Stimulated activated memory B cell treated with anti-CD40 and anti-IgM and Interleukin-4, amounts not matched to agents 10 μg/mL and 1 μg/mL and 100 μg/mL, for 72 hours (primary cell): ENCODE results near the gene ZNF273.
A peak's percentile ranks its signal among the peaks of the same experiment; 100 is the strongest.
"Not testable (repeated sequence)": the region's sequence is repeated elsewhere in the genome, so short reads cannot be mapped to it uniquely, and the experiment has no call there.

Source experiments
- ATAC-seq: fragments of 150-1000 bp; cut with Tn5 transposase; 2 replicates; pipeline ENCODE4 v1.10.0; 2021
- H3K27ac Mint-ChIP-seq: one replicate; pipeline ENCODE4 v1.8.0; 2022; ENCODE audit warnings: mild to moderate bottlenecking, mixed read lengths
- H3K27me3 Mint-ChIP-seq: one replicate; pipeline ENCODE4 v1.8.0; 2022; ENCODE audit warnings: mixed read lengths
- H3K36me3 Mint-ChIP-seq: one replicate; pipeline ENCODE4 v1.8.0; 2022; ENCODE audit warnings: mixed read lengths
- H3K4me1 Mint-ChIP-seq: one replicate; pipeline ENCODE4 v1.8.0; 2022; ENCODE audit warnings: mixed read lengths
- H3K4me3 Mint-ChIP-seq: one replicate; pipeline ENCODE4 v1.8.0; 2022; ENCODE audit warnings: mild to moderate bottlenecking, moderate library complexity, mixed read lengths
- H3K9me3 Mint-ChIP-seq: one replicate; pipeline ENCODE4 v1.8.0; 2022; ENCODE audit warnings: mixed read lengths

The ZNF273 gene

GRCh38 chr7:64892666-64893309, 10.3 kb upstream of the ZNF273 start:
- Mint-ChIP-seq H3K4me1 (peaks cover 11% of the 10 kb centered on the region), H3K4me3 (no peak overlapping the region), H3K27ac (no peak overlapping the region), H3K36me3 (no peaks in the 10 kb centered on the region), H3K27me3 (peaks cover 22% of the 10 kb centered on the region), H3K9me3 (no peaks in the 10 kb centered on the region)
- ATAC-seq: no peak

- H3K27ac Mint-ChIP-seq: no peak overlapping the region
- H3K4me3 Mint-ChIP-seq: no peak overlapping the region
- no peak for ATAC-seq
- H3K36me3 Mint-ChIP-seq: no peaks in the 10 kb centered on the region
- peaks cover 16% of the 10 kb centered on the region for H3K27me3 Mint-ChIP-seq
- peaks cover 5% of the 10 kb centered on the region for H3K4me1 Mint-ChIP-seq
- no peaks in the 10 kb centered on the region for H3K9me3 Mint-ChIP-seq
Observed at GRCh38 chr7:64893401-64893800, 9.7 kb upstream of the ZNF273 start.

GRCh38 chr7:64902461-64902805, 640 bp upstream of the ZNF273 start:
- ATAC-seq, H3K9me3 Mint-ChIP-seq, H3K27me3 Mint-ChIP-seq, H3K36me3 Mint-ChIP-seq: not testable (repeated sequence)
- H3K4me3 Mint-ChIP-seq: peak overlapping the region; percentile 94
- H3K4me1 Mint-ChIP-seq: peaks cover 45% of the 10 kb centered on the region
- H3K27ac Mint-ChIP-seq: peak overlapping the region; percentile 92

GRCh38 chr7:64904008-64904407, 935 bp downstream of the ZNF273 start:
- peak overlapping the region; percentile 92 for H3K27ac Mint-ChIP-seq
- H3K27me3 Mint-ChIP-seq: no peaks in the 10 kb centered on the region
- H3K4me1 Mint-ChIP-seq: peaks cover 57% of the 10 kb centered on the region
- no peaks in the 10 kb centered on the region for H3K36me3 Mint-ChIP-seq
- ATAC-seq: no peak
- no peaks in the 10 kb centered on the region for H3K9me3 Mint-ChIP-seq
- peak overlapping the region; percentile 94 for H3K4me3 Mint-ChIP-seq

GRCh38 chr7:64905133-64905532, 2.1 kb downstream of the ZNF273 start:
- Mint-ChIP-seq H3K36me3 (peaks cover 5% of the 10 kb centered on the region), H3K9me3 (no peaks in the 10 kb centered on the region), H3K4me1 (peaks cover 68% of the 10 kb centered on the region), H3K27ac (no peak overlapping the region), H3K4me3 (no peak overlapping the region), H3K27me3 (no peaks in the 10 kb centered on the region)
- ATAC-seq: no peak

GRCh38 chr7:64905547-64905946, 2.5 kb downstream of the ZNF273 start:
- no peak overlapping the region for H3K27ac Mint-ChIP-seq
- no peak for ATAC-seq
- H3K27me3 Mint-ChIP-seq: no peaks in the 10 kb centered on the region
- no peaks in the 10 kb centered on the region for H3K9me3 Mint-ChIP-seq
- H3K36me3 Mint-ChIP-seq: peaks cover 6% of the 10 kb centered on the region
- no peak overlapping the region for H3K4me3 Mint-ChIP-seq
- H3K4me1 Mint-ChIP-seq: peaks cover 71% of the 10 kb centered on the region

- Mint-ChIP-seq H3K27me3 (no peaks in the 10 kb centered on the region), H3K36me3 (peaks cover 14% of the 10 kb centered on the region), H3K27ac (no peak overlapping the region), H3K4me3 (no peak overlapping the region), H3K4me1 (peaks cover 64% of the 10 kb centered on the region), H3K9me3 (no peaks in the 10 kb centered on the region)
- no peak for ATAC-seq
Observed at GRCh38 chr7:64907641-64908326, 4.7 kb downstream of the ZNF273 start.

- Mint-ChIP-seq H3K4me1 (peaks cover 64% of the 10 kb centered on the region), H3K9me3 (no peaks in the 10 kb centered on the region), H3K4me3 (no peak overlapping the region), H3K27ac (no peak overlapping the region), H3K36me3 (peaks cover 18% of the 10 kb centered on the region), H3K27me3 (no peaks in the 10 kb centered on the region)
- no peak for ATAC-seq
Observed at GRCh38 chr7:64908358-64908757, 5.3 kb downstream of the ZNF273 start.

- H3K4me3 Mint-ChIP-seq: no peak overlapping the region
- no peak for ATAC-seq
- H3K9me3 Mint-ChIP-seq: peaks cover 6% of the 10 kb centered on the region
- H3K27me3 Mint-ChIP-seq: no peaks in the 10 kb centered on the region
- no peak overlapping the region for H3K27ac Mint-ChIP-seq
- H3K4me1 Mint-ChIP-seq: peaks cover 9% of the 10 kb centered on the region
- H3K36me3 Mint-ChIP-seq: peaks cover 58% of the 10 kb centered on the region
Observed at GRCh38 chr7:64914557-64914956, 11.5 kb downstream of the ZNF273 start.

- not testable (repeated sequence) for H3K27me3 Mint-ChIP-seq, ATAC-seq, H3K9me3 Mint-ChIP-seq, H3K4me1 Mint-ChIP-seq, H3K27ac Mint-ChIP-seq, H3K4me3 Mint-ChIP-seq
- peaks cover 59% of the 10 kb centered on the region for H3K36me3 Mint-ChIP-seq
Observed at GRCh38 chr7:64915301-64915700, 12.2 kb downstream of the ZNF273 start.

GRCh38 chr7:64928252-64929187, 25.4 kb downstream of the ZNF273 start:
- H3K27me3 Mint-ChIP-seq, H3K4me3 Mint-ChIP-seq, ATAC-seq, H3K27ac Mint-ChIP-seq, H3K4me1 Mint-ChIP-seq: not testable (repeated sequence)
- peaks cover 17% of the 10 kb centered on the region for H3K9me3 Mint-ChIP-seq
- peaks cover 67% of the 10 kb centered on the region for H3K36me3 Mint-ChIP-seq

- no peaks in the 10 kb centered on the region for H3K27me3 Mint-ChIP-seq
Observed at GRCh38 chr7:64934478-64934877, 31.4 kb downstream of the ZNF273 start.

GRCh38 chr7:64938540-64938939, 35.5 kb downstream of the ZNF273 start:
- Mint-ChIP-seq H3K36me3 (peaks cover 7% of the 10 kb centered on the region), H3K4me3 (no peak overlapping the region), H3K4me1 (no peaks in the 10 kb centered on the region), H3K9me3 (no peaks in the 10 kb centered on the region), H3K27me3 (peaks cover 9% of the 10 kb centered on the region), H3K27ac (no peak overlapping the region)
- ATAC-seq: no peak

More at GRCh38 chr7:64934478-64934877, 31.4 kb downstream of the ZNF273 start:
- Mint-ChIP-seq H3K9me3 (no peaks in the 10 kb centered on the region), H3K4me1 (no peaks in the 10 kb centered on the region), H3K4me3 (no peak overlapping the region), H3K36me3 (peaks cover 14% of the 10 kb centered on the region), H3K27ac (no peak overlapping the region)
- ATAC-seq: no peak

GRCh38 chr7:64940021-64940420, 36.9 kb downstream of the ZNF273 start:
- H3K27me3 Mint-ChIP-seq: peaks cover 19% of the 10 kb centered on the region
- not testable (repeated sequence) for H3K4me3 Mint-ChIP-seq, H3K4me1 Mint-ChIP-seq, H3K9me3 Mint-ChIP-seq, H3K27ac Mint-ChIP-seq, ATAC-seq, H3K36me3 Mint-ChIP-seq

GRCh38 chr7:64944667-64945502, 41.8 kb downstream of the ZNF273 start:
- not testable (repeated sequence) for H3K9me3 Mint-ChIP-seq, H3K4me1 Mint-ChIP-seq, ATAC-seq, H3K27ac Mint-ChIP-seq, H3K36me3 Mint-ChIP-seq, H3K4me3 Mint-ChIP-seq
- H3K27me3 Mint-ChIP-seq: peaks cover 65% of the 10 kb centered on the region
